Keratinocyte (primary cell): ENCODE results near the gene PILRB. TPM values are rescaled to one million over a fixed set of nuclear protein-coding genes. Genes with fewer than 3 reads are reported as not detected.
A peak's percentile ranks its signal among the peaks of the same experiment; 100 is the strongest.

ENCODE experiments used
- DNase-seq: peaks from one replicate; pipeline ENCODE4 v3.0.0-alpha.2; 2011; ENCODE audit warnings: low read depth, missing footprints, low spot score
- FAIRE-seq: peaks from 2 replicates; lab custom pipeline; 2011; peaks lifted over from hg19 to GRCh38; lab: Jason Lieb, UNC
- H2AFZ ChIP-seq: 2 replicates; pipeline ENCODE4 v1.6.0; 2012; ENCODE audit warnings: low read length, control low read depth, inconsistent platforms; ENCODE audit not compliant: control insufficient read depth
- H3K27ac ChIP-seq: 2 replicates; pipeline ENCODE4 v1.5.1; 2011; ENCODE audit warnings: low read length; ENCODE audit not compliant: control insufficient read depth, insufficient read depth
- H3K27me3 ChIP-seq: 3 replicates; pipeline ENCODE4 v1.6.0; 2011; ENCODE audit warnings: low read length; ENCODE audit not compliant: control insufficient read depth, insufficient read depth; ENCODE audit errors: extremely low read depth
- H3K36me3 ChIP-seq, 2 experiments: 2 replicates in 1 of 2; 3 replicates in 1 of 2; pipeline ENCODE4 v1.5.1; 2011; ENCODE audit warnings: low read length in 2 of 2, mild to moderate bottlenecking in 1 of 2; ENCODE audit not compliant: control insufficient read depth in 2 of 2, insufficient read depth in 2 of 2; ENCODE audit errors: extremely low read depth in 1 of 2
- H3K4me1 ChIP-seq: 3 replicates; pipeline ENCODE4 v1.5.1; 2011; ENCODE audit warnings: low read length; ENCODE audit not compliant: control insufficient read depth, insufficient read depth; ENCODE audit errors: extremely low read depth
- H3K4me2 ChIP-seq: 3 replicates; pipeline ENCODE4 v1.6.0; 2011; ENCODE audit warnings: low read depth, low read length; ENCODE audit not compliant: control insufficient read depth, insufficient read depth; ENCODE audit errors: extremely low read depth
- H3K4me3 ChIP-seq, 3 experiments: fragments of 200-600 bp in 1 of 3; sonication (generic) in 1 of 3; 2 replicates in 2 of 3; 3 replicates in 1 of 3; pipeline ENCODE4 v1.5.1; 2011 to 2016; ENCODE audit warnings: low read length in 3 of 3, mild to moderate bottlenecking in 3 of 3, control low read depth in 2 of 3, inconsistent platforms in 1 of 3, low read depth in 1 of 3, mixed read lengths in 1 of 3, mixed run types in 1 of 3, moderate library complexity in 1 of 3; ENCODE audit not compliant: control insufficient read depth in 2 of 3, insufficient read depth in 2 of 3; ENCODE audit errors: extremely low read depth in 1 of 3
- H3K79me2 ChIP-seq: 2 replicates; pipeline ENCODE4 v1.6.0; 2012; ENCODE audit warnings: low read length; ENCODE audit not compliant: control insufficient read depth, insufficient read depth
- H3K9ac ChIP-seq: 3 replicates; pipeline ENCODE4 v1.6.0; 2011; ENCODE audit warnings: low read length; ENCODE audit not compliant: control insufficient read depth, insufficient read depth; ENCODE audit errors: extremely low read depth
- H3K9me1 ChIP-seq: 3 replicates; pipeline ENCODE4 v1.6.0; 2011; ENCODE audit warnings: low read length; ENCODE audit not compliant: control insufficient read depth, insufficient read depth; ENCODE audit errors: extremely low read depth
- H3K9me3 ChIP-seq: 2 replicates; pipeline ENCODE4 v1.5.1; 2012; ENCODE audit warnings: low read depth, low read length; ENCODE audit not compliant: control insufficient read depth
- H4K20me1 ChIP-seq: 3 replicates; pipeline ENCODE4 v1.6.0; 2011; ENCODE audit warnings: low read length; ENCODE audit not compliant: control insufficient read depth, insufficient read depth; ENCODE audit errors: extremely low read depth
- CTCF ChIP-seq, 3 experiments: IDR thresholded peaks in 1 of 3; conservative IDR thresholded peaks in 1 of 3; optimal IDR thresholded peaks in 1 of 3; 2 replicates in 2 of 3; 3 replicates in 1 of 3; pipeline versions ENCODE3 to v1.5.1; 2011; ENCODE audit warnings: low read length in 3 of 3, mild to moderate bottlenecking in 3 of 3, moderate library complexity in 2 of 3, control low read depth in 1 of 3, inconsistent platforms in 1 of 3; ENCODE audit not compliant: insufficient read depth in 2 of 3; ENCODE audit errors: extremely low read depth in 1 of 3
- EZH2 ChIP-seq: IDR thresholded peaks from one replicate; pipeline ENCODE4 v1.6.1; 2012; ENCODE audit warnings: inconsistent platforms, mild to moderate bottlenecking, low read length, moderate library complexity
- dilution Hi-C: fragments of 300-500 bp; cut with MboI; formaldehyde crosslinking; loops from one replicate; pipeline ENCODE4 v1.7.0; 2020; ENCODE audit warnings: low sequenced_read_pairs; ENCODE audit not compliant: extremely low pct_ligation_motif_present
- polyA plus RNA-seq, 5 experiments: library from polyadenylated mRNA; depleted of rRNA in 3 of 5; stranded (reverse) in 3 of 5; stranded (forward) in 1 of 5; unstranded in 1 of 5; fragments of >200 nt; gene quantifications; 1 replicate in 1 of 5; 2 replicates in 3 of 5; 3 replicates in 1 of 5; pipeline versions ENCODE4 v1.2.1 to v1.2.3, GENCODE V29; 2011 to 2012; ENCODE audit warnings: missing spikeins in 2 of 5, low read depth in 1 of 5, low replicate concordance in 1 of 5

PILRB gene
- polyA plus RNA-seq, 1 donor (not counting 4 experiments of a cell fraction or from before 2014, with no cell fraction given): 16.5 TPM

DNA sequence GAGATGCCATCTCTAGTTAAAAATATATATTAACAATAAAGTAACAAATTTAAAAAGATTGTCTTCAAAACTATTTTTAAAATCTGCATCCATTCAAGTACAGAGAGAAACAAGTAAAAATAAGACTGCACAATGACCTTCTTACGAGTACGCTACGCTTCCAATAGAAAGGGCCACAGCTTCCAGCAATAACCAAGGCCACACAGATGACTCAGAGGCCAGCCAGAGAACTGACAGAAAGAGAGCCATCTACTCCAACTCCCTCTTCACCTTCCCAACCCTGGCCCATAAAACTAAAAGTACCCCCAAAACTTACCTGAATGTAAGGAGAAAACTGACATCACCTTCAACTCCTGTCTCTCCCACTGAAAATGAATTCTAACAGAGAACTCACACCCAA lies 42.1 kb downstream of the PILRB start:
- Histone ChIP-seq H3K9me3 (no peaks in the 10 kb centered on the region), H2AFZ (no peak overlapping the region), H3K27ac (no peak overlapping the region), H3K27me3 (peaks cover 12% of the 10 kb centered on the region), H4K20me1 (no peaks in the 10 kb centered on the region), H3K9me1 (no peaks in the 10 kb centered on the region), H3K4me3 (no peak overlapping the region), H3K4me1 (no peaks in the 10 kb centered on the region), H3K79me2 (no peaks in the 10 kb centered on the region), H3K4me2 (no peak overlapping the region), H3K9ac (no peak overlapping the region), H3K36me3 (no peaks in the 10 kb centered on the region)
- DNase-seq (no peak), FAIRE-seq (no peak)
- no peak for TF ChIP-seq CTCF (optimal IDR thresholded peaks at IDR 0.05 in 1 of 3, IDR thresholded peaks at IDR 0.05 in 1 of 3, conservative IDR thresholded peaks at IDR 0.05 in 1 of 3; ENCODE audit: extremely low read depth in 1 of 3, insufficient read depth in 2 of 3, low read length in 3 of 3)
- TF ChIP-seq EZH2: no peak
- dilution Hi-C loops: no loop called here

DNA sequence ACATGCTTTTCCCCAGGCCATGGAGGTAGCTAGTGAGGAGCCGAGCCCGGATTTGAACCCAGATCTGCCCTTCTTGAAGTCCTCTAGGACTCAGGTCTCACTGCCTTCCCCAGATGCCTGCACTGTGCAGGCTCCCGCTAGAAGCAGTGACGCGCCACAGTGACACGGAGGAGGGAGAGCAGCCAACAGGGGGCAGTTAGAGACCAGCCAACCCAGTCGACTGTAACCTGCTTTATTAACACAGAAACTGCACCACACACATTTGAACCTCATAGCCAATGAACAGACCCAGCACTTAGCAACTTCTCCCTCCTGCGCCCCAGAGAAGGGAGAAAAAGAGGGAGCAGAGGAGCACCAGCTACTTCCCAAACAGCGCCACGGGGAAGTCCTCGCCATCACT lies 42.7 kb downstream of the PILRB start:
- H3K4me3 ChIP-seq: no peak overlapping the region
- no peak overlapping the region for H3K9ac ChIP-seq
- H4K20me1 ChIP-seq: no peaks in the 10 kb centered on the region
- no peaks in the 10 kb centered on the region for H3K4me1 ChIP-seq
- no peak overlapping the region for H2AFZ ChIP-seq
- H3K27me3 ChIP-seq: peaks cover 12% of the 10 kb centered on the region
- no peaks in the 10 kb centered on the region for H3K79me2 ChIP-seq
- H3K36me3 ChIP-seq: no peaks in the 10 kb centered on the region
- dilution Hi-C loops: no loop called here
- no peaks in the 10 kb centered on the region for H3K9me3 ChIP-seq
- no peak for DNase-seq
- FAIRE-seq: no peak
- H3K9me1 ChIP-seq: no peaks in the 10 kb centered on the region
- H3K27ac ChIP-seq: no peak overlapping the region
- TF ChIP-seq EZH2 (no peak), CTCF (optimal IDR thresholded peaks at IDR 0.05 in 1 of 3, IDR thresholded peaks at IDR 0.05 in 1 of 3, conservative IDR thresholded peaks at IDR 0.05 in 1 of 3; ENCODE audit: extremely low read depth in 1 of 3, insufficient read depth in 2 of 3, low read length in 3 of 3) (peak in 1 of 3 experiments; percentile 31)
- no peak overlapping the region for H3K4me2 ChIP-seq
